ENCODE data around the gene FAM53B. TPM values are rescaled to one million over a fixed set of nuclear protein-coding genes. Genes with fewer than 3 reads are reported as not detected.
"Not testable (repeated sequence)": the region's sequence is repeated elsewhere in the genome, so short reads cannot be mapped to it uniquely, and the experiment has no call there.

Gene FAM53B
- total RNA-seq, 1 donor from 2014 or later: 17.0 TPM

DNA sequence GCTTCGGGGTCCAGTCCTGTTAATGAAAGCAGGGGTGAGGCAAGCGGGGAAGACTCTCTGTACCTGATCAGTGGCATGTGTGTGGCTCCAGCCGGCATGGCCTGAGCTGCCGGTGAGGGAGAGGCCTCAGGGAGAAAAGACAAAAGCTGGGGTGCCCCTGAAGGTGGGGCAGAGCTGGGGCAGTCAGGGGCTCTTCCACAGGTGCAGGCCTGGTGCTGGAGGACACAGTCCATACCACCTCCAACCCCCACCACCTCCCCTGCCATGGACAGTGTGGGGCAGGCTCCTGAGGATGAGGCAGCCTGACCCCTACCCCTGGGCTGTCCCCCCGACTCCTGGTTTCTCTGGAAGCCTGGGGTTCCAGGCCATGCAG is 153.1 kb downstream of the FAM53B start:
- no peak for DNase-seq (ENCODE audit: extremely low read depth, low read depth, low spot score)

DNA sequence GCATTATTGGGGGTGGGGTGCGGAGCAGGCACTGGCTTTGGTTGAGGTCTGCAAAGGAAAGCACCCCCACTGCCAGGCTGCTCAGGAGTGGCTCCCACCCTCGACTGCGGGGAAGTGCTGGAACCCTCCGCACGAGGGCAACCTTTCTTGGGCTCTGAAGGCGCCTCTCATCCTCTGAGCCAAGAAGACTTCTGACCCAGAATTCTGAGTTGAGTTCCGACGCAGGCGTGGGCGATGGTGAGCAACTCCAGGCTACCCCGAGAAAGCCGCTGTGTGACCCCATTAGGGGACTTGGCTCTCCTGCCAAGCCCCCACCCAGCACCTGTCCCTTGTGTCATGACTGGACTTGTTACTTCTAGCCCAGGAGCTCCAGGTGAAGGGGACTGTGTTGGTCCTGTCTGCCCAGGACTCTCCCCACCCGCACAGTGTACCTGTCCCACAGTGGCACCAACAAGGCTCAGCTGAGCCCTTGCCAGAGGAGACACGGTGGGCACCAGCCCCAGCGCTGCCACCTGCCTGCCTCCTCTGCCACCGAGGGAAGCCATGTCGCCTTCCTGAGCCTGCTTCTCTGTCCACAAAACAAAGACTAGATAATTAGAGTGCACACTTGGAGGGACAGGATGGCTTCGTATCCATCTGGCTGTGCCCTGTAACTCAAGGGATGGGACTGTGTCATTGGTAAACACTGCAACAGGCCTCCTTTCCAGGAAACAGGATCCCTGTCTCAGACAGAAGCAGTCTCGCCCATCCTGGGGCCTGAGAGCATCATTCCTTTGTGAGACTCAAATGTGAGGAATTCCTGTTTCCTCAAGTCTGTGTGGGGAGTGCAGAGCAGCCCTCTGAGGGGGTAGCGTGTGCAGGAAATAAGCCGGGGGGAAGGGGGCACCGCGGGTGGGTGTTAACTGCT is 153.7 kb downstream of the FAM53B start:
- no peak for DNase-seq (ENCODE audit: extremely low read depth, low read depth, low spot score)

DNA sequence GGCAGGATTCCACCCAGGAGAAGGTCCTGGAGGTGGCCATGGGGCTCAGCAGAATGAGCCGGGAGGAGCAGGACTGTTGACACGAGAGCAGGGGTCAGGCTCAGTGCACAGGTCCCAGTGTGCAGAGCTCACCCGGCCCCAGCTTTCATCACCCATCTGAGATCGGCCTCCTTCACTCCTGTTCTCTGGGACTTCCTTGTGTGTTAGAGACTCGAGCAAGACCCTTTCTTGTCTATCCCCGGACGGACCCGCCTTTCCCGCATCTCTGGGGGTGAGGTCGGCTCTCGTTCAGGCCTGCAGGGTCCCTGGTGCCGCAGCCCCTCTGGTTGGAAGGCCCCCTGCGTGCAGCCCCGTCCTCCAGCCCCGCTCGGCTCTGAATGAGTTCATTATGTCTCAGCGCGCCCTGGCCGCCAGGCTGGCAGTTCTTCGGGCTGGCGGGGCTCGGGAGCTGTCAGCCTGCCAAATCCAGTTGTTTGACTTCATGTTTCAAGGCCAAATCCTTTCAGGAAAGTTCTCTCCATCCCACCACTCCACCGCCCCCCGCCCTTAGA is 154.6 kb downstream of the FAM53B start:
- DNase-seq (ENCODE audit: extremely low read depth, low read depth, low spot score): no peak

DNA sequence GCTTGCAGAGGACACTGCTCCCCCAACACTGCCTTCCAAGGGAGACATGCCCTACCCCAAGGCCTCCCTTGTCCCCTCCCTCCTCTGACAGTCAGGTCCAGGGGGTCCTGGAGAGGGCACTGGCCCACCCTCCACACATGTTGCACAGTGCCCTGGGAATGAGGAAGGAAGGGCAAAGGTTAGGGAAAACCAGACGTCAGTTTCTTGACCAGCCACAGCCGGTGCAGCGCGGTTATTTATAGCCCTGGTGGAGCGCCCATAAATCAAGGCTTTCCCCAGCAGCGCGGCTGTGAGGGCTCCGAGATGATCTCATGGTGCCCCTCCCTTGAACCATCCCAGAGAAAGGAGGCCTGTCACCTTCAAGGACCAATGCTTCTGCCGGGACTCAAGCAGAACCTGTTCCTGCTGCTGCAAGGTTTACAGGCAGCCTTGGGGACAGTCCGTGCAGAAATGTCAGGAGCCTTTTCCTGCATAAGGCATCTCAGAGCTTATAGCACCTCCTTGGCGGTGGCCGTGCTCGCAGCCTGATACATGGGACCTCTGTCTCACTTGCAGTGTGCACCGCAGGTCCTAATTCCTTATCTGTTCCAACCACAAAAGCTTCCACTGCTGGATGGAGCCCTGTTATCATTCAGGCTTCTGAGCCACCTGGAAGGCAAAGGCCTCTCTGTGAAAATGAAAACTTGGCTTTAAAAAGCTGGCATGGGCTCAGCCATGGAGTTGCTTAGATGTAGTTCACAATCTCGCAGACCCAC is 155.3 kb downstream of the FAM53B start:
- no peak for DNase-seq (ENCODE audit: extremely low read depth, low read depth, low spot score)

DNA sequence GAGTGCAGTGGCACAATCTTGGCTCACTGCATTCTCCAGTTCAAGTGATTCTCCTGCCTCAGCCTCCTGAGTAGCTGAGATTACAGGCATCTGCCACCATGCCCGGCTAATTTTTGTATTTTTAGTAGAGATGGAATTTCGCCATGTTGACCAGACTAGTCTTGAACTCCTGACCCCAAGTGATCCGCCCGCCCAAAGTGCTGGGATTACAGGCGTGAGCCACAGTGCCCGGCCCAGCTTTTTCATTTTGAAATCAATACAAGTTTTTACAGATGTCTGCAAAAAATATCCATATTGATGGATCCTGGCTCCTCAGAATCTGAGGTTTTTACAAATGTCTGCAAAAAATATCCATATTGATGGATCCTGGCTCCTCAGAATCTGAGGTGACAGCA is 155.8 kb downstream of the FAM53B start:
- not testable (repeated sequence) for DNase-seq (ENCODE audit: extremely low read depth, low read depth, low spot score)

DNA sequence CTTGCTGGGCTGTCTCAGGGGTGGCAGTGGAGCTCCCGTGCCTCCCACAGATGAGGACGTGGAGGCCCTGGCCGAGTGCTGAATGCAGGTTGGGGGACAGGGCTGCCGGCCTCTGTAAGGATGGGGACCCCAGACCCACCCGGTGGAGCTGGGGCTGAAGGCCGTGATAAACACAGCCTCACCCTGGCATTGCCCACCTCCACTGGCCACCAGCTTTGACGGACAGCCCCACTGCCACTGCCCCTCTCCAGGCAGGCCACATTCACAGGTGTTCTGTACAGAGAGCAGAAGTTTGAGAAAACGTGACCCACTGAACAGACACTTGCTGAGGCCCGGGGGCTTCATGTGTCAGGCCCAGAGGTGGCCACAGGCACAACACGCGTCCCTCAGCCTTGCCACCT is 156.4 kb downstream of the FAM53B start:
- DNase-seq (ENCODE audit: extremely low read depth, low read depth, low spot score): no peak

DNA sequence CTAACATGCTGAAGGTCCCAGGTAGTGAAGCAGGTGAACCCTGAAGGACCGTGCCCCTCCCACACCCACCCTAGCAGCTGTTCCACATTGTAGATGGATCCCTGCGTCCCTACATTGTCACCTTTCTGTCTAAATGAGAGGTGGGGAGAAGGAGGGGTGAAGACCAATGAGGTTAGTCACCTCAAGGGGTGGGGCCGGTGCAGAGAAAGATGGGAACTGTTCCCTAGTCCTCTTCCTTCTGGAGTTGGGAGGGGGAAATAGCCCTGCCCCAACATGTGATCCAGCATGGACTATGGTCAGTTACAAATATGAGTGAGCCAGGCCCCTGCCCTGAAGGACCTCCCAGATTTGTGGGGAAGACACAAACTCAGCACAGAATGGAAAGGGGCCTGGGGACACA is 158.0 kb downstream of the FAM53B start:
- no peak for DNase-seq (ENCODE audit: extremely low read depth, low read depth, low spot score)

DNA sequence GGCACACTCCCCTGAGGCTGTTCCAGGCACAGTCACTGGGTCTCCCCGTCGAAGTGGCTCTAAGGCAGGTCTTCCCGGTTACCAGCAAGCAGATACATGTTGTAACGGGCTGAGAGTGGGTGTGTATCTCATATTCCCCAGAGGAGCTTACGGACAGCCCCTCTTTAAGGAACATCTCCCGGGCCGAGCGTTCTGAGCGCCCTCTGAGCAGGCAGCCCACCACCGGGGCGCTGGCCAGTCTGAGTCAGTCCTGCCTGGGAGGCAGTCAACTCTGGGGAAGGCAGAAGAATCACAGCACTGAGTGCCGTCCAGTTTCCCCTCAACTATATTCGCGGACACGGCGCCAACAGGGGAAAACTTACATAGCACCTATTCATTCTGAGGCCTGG is 165.2 kb downstream of the FAM53B start:
- no peak for DNase-seq (ENCODE audit: extremely low read depth, low read depth, low spot score)

DNA sequence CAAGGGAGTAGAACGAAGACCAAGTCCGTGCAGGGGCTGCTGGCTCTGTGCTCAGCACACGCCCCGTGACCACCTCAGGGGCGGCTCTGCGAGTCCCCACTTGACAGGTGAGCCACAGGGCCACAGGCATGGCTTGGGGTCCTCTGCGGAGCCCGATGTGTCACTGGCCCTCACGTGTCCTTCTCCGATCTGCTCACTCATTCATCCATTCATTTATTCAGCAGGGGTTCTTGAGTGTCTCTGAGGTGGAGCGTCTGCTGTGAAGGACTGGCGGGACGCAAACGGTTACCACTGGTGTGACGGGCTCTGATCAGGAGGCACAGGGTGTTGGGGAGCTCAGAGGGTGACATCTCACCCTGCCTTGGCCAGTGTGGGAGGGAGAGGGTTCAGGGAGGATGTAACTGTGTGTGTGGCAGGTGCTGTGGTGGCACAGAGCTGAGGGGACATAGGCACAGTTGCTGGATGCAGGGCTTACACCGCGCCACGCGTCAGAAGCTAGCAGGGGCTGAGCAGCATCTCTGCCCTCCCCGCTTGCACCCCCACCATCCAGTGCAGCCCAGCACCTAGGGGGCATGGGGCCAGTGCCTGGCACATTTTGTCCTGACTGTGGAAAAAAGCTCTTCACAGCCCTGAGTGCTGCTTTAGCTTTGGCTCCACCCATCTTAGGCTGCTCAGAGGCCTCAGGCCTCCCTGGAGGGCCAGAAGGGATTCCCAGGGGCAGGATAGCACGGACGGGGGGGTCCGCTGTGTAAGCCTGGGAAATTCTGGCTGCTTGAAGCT is 165.8 kb downstream of the FAM53B start:
- no peak for DNase-seq (ENCODE audit: extremely low read depth, low read depth, low spot score)

DNA sequence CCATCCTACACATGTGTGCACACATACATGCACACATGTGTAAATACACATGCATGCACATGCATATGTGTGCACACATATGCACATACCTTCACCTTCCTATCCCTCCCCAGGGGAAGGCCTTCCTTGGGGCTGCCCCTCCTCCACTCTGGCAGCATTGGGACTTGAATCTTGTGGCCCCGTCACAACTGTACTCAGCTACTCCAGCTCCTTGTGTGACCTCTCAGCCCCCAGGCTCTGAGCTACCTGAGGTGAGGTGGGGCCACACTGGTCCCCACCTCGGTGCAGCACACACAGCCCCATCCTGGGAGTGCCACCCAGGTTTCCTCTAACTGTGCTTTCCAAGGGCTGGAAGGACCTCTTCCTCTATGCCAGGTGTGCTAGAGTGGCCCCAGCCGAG is 166.5 kb downstream of the FAM53B start:
- DNase-seq (ENCODE audit: extremely low read depth, low read depth, low spot score): no peak

DNA sequence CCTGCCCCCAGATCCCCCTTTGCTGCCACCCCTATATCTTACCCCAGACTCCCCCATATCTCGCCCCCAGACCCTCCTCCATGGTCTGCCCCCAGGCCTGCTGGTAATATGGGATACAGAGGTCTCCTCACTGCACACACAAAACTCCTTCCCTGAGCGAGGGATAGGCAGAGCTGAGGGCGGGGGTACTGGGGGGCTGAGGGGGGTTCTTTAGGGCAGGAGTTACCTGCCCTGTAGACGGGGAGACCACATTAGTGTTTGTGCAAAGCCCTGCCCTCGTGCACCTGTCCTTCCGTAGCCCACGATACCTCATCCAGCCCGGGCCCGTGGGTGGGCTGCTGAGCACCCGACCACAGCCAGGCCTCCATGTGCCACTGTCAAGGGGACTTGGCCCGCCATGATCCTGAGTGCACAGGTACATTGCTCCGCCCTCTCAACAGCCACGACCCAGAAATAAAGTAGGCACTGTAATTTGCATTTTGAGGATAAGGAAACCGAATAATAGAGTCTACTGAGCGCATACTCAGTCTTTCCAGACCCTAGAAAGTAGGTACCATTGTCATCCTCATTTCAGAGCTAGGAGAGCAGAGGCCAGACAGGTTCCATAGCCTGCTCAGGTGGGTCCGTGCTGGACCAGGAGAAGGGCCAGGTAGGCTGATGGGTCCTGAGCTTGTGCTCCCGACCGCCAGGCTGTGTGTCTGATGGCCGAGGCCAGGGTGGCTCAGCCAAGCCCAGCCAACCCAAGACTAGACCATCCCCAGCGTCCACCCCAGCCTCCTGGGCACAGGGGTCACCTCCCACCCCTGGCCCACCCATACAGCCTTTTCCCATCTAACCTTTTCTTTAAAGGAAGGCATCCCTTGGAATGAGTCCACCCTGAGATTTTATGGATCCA is 167.4 kb downstream of the FAM53B start:
- no peak for DNase-seq (ENCODE audit: extremely low read depth, low read depth, low spot score)

DNA sequence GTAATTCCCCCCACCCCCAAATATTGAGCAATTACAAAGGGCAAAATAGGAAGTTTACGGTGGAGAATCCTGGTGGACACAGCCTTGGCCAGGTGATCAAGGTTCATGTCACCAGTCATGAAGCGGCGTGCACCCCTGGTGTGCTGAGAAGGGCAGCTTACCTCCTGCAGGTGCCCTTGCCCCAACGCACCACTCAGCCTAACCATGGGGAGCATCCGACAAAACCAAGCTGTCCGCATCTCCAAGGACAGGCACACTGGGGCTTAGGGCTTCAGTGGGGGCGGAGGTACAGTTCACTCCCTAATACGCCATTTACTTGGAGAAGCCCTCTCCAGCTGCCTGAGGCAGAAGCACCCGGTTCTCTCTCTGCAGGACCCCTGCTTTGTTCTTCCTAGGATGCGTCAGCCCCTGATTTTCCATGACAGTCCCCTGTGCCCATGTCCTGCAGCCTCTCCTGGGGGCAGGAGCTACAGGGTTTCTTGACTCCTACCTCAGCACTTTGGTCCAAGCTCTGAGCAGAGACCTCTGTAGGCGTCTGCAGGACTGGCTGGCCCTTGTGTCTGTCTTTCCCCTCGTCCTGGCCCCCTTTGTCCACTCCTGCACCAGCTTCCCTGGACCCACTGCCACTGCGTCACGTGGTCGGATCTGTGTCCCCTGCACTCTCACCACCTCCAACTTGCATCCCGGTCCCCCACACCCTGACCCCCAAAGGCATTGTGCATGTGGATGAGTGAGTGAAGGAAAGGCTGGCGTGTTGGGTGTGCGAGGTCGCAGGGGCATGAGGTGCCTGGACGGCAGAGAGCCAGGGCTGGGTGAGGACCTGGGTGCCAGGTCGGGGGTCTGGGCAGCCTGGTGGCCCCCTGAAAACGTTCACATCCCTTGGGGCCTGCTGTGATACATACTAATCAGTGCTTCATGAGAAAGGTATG is 168.8 kb downstream of the FAM53B start:
- DNase-seq (ENCODE audit: extremely low read depth, low read depth, low spot score): no peak

DNA sequence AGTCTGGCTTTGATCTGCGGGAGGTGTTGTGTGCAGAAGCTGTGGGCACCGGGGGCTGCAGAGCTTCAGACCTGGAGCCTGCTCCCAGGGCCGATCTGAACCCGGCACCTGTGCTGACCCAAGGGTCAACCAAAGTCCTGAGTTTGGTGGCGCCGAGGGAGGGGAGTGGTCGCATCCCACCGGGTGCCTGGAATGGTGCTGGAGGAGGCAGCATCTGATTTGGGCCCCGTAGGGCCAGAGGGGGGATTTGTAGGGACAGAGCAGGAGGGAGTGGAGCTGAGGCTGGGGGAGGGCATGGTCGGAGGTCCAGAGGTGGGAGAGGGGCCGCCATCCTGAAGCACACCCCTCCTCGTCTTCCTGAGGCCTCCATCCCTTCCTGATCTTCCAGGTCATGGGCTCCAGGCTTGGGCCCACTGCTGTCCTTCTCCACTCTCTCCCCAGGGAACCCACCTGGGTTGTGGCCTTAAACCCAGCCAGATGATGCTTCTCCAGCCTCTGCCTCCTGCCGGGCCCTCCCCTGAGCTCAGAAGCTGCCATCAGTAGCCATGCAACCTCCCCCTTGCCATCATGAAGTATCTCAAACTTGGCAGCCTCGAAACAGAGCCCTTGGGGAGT is 169.6 kb downstream of the FAM53B start:
- no peak for DNase-seq (ENCODE audit: extremely low read depth, low read depth, low spot score)

DNA sequence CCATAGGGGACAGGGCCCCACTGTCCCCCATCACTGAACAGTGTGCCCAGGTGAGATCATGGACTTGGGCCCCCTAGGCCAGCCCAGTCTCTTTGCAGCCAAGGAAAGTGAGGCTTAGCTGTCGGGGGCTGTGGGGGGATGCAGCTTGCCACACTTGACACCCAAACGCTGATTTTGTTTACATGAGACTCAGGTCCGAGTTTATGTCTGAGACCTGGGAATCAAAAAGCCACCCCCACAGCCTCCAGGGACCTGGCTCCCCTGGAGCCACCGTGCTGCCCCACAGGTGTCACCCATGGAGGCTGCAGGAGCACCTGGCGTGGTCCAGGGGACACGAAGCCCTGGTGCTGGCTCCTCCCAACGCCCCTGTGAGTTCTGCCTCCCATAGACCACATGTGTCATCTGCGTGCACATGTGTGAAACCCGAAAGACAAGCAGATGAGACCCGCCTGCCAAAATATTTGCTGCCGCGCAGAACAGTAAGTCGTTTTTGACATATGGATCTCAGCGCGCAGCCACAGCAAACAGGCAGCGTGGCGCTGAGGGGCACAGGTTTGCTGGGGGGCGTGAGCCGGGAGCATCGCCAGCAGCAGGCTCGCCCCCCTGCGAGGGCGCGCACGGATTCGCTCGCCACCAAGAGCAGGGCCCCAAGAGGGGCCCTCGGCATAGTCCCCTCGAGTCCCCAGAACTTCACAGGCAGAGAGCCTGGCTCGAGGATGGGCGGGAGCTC is 170.3 kb downstream of the FAM53B start:
- no peak for DNase-seq (ENCODE audit: extremely low read depth, low read depth, low spot score)

DNA sequence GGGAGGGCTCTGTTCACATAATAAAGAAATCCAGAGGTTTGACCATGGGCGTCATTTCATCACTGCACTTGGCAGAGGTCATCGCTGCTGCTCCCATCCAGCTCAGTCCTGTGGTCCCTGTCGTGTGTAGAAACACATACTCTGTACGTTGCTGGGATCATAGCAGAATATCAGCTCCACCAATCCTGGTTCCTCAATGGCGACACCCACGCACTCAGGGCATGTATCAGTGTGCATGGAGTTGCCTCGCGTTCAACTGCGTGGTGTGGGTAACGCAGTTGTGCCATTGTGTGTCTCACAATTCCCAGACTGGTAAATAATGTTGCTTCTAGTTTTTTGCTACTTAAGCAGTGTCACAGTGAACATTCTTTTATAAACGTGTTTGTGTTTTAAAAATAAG is 171.4 kb downstream of the FAM53B start:
- no peak for DNase-seq (ENCODE audit: extremely low read depth, low read depth, low spot score)

DNA sequence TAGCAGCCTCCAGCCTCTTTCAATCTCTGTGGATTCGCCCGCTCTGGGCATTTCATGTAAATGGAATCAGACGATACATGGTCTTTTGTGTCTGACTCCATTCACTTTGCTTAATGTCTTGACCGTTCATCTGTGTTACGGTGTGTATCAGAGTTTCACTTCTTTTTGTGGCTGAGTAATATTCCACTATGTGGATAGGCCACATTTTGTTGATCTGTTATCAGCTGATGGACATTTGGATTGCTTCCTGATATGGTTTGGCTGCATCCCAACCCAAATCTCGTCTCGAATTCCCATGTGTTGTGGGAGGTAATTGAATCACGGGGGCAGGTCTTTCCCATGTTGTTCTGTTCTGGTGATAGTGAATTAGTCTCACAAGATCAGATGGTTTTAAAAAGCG is 173.5 kb downstream of the FAM53B start:
- no peak for DNase-seq (ENCODE audit: extremely low read depth, low read depth, low spot score)

DNA sequence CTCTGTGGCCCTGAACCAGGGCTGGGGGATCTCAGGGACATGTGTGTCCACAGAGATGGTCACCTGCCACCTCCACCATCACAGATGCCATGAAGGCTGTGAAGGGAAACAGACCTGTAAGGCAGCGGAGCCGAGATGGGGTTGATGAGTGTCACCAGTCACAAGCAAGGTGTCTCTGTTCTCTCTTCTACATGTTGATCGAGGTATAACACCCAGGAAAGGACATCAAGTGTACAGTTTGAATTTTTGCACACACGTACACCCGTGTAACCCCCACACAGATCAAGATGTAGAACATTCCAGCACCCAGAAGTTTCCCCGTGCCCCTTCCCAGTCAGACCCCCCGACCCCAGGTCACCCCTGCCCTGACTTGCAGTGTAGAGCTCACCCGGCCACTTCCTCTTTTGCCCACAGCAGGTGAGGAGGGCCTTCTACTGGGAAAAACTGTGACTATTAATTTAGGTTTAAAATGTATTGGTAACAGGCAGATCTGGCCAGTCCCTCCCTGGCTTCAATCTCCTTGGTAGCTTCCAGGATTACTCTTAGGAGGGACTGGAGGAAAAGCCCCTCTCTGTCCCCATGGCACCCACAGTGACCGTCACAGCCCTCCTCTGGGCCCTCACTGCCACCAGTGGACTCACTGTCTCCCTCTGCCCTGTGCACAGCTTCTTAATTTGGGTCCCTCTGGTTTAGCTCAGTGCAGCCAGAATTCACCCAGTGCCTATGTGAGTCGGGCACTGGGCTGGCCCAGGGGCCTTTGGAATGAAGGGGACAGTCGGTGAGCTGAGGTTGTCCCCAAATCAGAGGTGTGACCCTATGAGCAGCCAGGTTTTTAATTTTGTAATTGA is 174.3 kb downstream of the FAM53B start:
- no peak for DNase-seq (ENCODE audit: extremely low read depth, low read depth, low spot score)

Data from glomerular endothelial cell (primary cell).